CD8-positive, alpha-beta memory T cell (primary cell): ENCODE measurements around the gene TMEM69. TPM values are rescaled to one million over a fixed set of nuclear protein-coding genes. Genes with fewer than 3 reads are reported as not detected.
A peak's percentile ranks its signal among the peaks of the same experiment; 100 is the strongest.
"Not testable (repeated sequence)": the region's sequence is repeated elsewhere in the genome, so short reads cannot be mapped to it uniquely, and the experiment has no call there.

Source experiments
- CTCF ChIA-PET: fragments of 350-600 bp; sonication (Branson Sonifier 250); formaldehyde crosslinking; loops from one replicate; lab custom pipeline; 2021; ENCODE audit warnings: antibody characterized with exemption; lab: Charles Lee
- POLR2A ChIA-PET: fragments of 350-600 bp; sonication (Branson Sonifier 250); formaldehyde crosslinking; loops from one replicate; lab custom pipeline; 2021; ENCODE audit warnings: antibody characterized with exemption; lab: Charles Lee
- DNase-seq, 5 donors: peaks; one replicate each; pipeline versions ENCODE4 v3.0.0 to v3.0.0-alpha.2; 2020 to 2022; ENCODE audit warnings: mixed read lengths in 1 of 5
- H3K27ac ChIP-seq: one replicate; pipeline ENCODE4 v1.7.0; 2013; ENCODE audit warnings: low read depth, mild to moderate bottlenecking, low read length, moderate library complexity
- H3K27me3 ChIP-seq: 2 replicates; pipeline ENCODE4 v1.7.0; 2013; ENCODE audit warnings: low read length, mild to moderate bottlenecking; ENCODE audit not compliant: insufficient read depth, poor library complexity, severe bottlenecking
- H3K36me3 ChIP-seq: 2 replicates; pipeline ENCODE4 v1.7.0; 2013; ENCODE audit warnings: mild to moderate bottlenecking, low read length, moderate library complexity; ENCODE audit not compliant: insufficient read depth
- H3K4me1 ChIP-seq: 2 replicates; pipeline ENCODE4 v1.7.0; 2013; ENCODE audit warnings: mild to moderate bottlenecking, low read length, moderate library complexity; ENCODE audit not compliant: insufficient read depth
- H3K4me3 ChIP-seq: 2 replicates; pipeline ENCODE4 v1.7.0; 2013; ENCODE audit warnings: mild to moderate bottlenecking, low read length
- H3K9me3 ChIP-seq: 2 replicates; pipeline ENCODE4 v1.7.0; 2013; ENCODE audit warnings: mild to moderate bottlenecking, low read length
- H3K27ac Mint-ChIP-seq, 8 donors: one replicate each; pipeline ENCODE4 v1.8.0; 2020 to 2021; ENCODE audit warnings: mixed read lengths in 8 of 8, mild to moderate bottlenecking in 6 of 8, inconsistent platforms in 3 of 8, moderate library complexity in 3 of 8
- H3K27me3 Mint-ChIP-seq, 2 donors: one replicate each; pipeline ENCODE4 v1.8.0; 2020 to 2021; ENCODE audit warnings: mixed read lengths in 2 of 2, mild to moderate bottlenecking in 1 of 2, moderate library complexity in 1 of 2
- H3K36me3 Mint-ChIP-seq, 3 donors: one replicate each; pipeline ENCODE4 v1.8.0; 2020 to 2021; ENCODE audit warnings: mixed read lengths in 3 of 3, inconsistent platforms in 1 of 3, mild to moderate bottlenecking in 1 of 3
- H3K4me1 Mint-ChIP-seq, 3 donors: one replicate each; pipeline ENCODE4 v1.8.0; 2020 to 2021; ENCODE audit warnings: mixed read lengths in 3 of 3, inconsistent platforms in 1 of 3, mild to moderate bottlenecking in 1 of 3
- H3K4me3 Mint-ChIP-seq, 7 donors: one replicate each; pipeline ENCODE4 v1.8.0; 2020 to 2021; ENCODE audit warnings: mixed read lengths in 7 of 7, mild to moderate bottlenecking in 6 of 7, moderate library complexity in 4 of 7, inconsistent platforms in 2 of 7
- H3K9me3 Mint-ChIP-seq, 5 donors: one replicate each; pipeline ENCODE4 v1.8.0; 2020 to 2022; ENCODE audit warnings: mixed read lengths in 5 of 5, mild to moderate bottlenecking in 3 of 5, moderate library complexity in 2 of 5, inconsistent platforms in 1 of 5
- polyA plus RNA-seq: library from polyadenylated mRNA; unstranded; fragments of 300-500 nt; fragmentation: Illumina TruSeq; gene quantifications from one replicate; pipeline ENCODE4 v1.2.3, GENCODE V29; 2021
- total RNA-seq, 2 experiments: library from RNA; stranded (reverse); gene quantifications; one replicate each; pipeline ENCODE4 v1.2.3, GENCODE V29; 2021

The TMEM69 gene
- total and polyA plus RNA-seq, 3 experiments from 2014 or later: 33.7 to 45.8 (median 45.2) TPM

GRCh38 chr1:45687014-45687753 is 797 bp upstream of the TMEM69 start:
- Histone ChIP-seq H3K27me3 (no peaks in the 10 kb centered on the region), H3K4me1 (peaks cover 48% of the 10 kb centered on the region), H3K4me3 (peak overlapping the region; percentile 85), H3K27ac (peak overlapping the region; percentile 94), H3K9me3 (no peaks in the 10 kb centered on the region), H3K36me3 (no peaks in the 10 kb centered on the region)
- Mint-ChIP-seq H3K4me3 (peak overlapping the region; percentile 98 to 100 (median 100)), H3K36me3 (peaks cover 0 to 43% (median 4%) of the 10 kb centered on the region in 3 donors), H3K4me1 (peaks cover 42 to 67% (median 55%) of the 10 kb centered on the region in 3 donors), H3K9me3 (no peaks in the 10 kb centered on the region), H3K27me3 (peaks cover 0 to 7% of the 10 kb centered on the region in 2 donors), H3K27ac (peak overlapping the region; percentile 98 to 100 (median 99))
- ChIA-PET POLR2A (interaction anchor here (0.5 to 1.7 kb wide), 9 partner anchors 8 to 877 kb away, joined by 3 to 11 read pairs (median 4); partner anchors contain the start of genes IPP, MUTYH, NASP and PRDX1), CTCF (no interaction called here)
- DNase-seq: peak; percentile 95 to 99 (median 97)

- H3K9me3 Mint-ChIP-seq, CTCF ChIA-PET, H3K9me3 ChIP-seq, H3K27me3 ChIP-seq, H3K4me1 ChIP-seq, H3K4me3 Mint-ChIP-seq, H3K27ac ChIP-seq, H3K4me3 ChIP-seq, POLR2A ChIA-PET, DNase-seq, H3K27me3 Mint-ChIP-seq: not testable (repeated sequence)
- H3K4me1 Mint-ChIP-seq: peaks cover 5 to 18% (median 13%) of the 10 kb centered on the region in 3 donors
- peaks cover 29% of the 10 kb centered on the region for H3K36me3 ChIP-seq
- H3K36me3 Mint-ChIP-seq: peaks cover 0 to 60% (median 8%) of the 10 kb centered on the region in 3 donors
- H3K27ac Mint-ChIP-seq: peak overlapping the region in 2 of 8 donors; percentile 36 to 74
These were observed 5.8 kb downstream of the TMEM69 start for GRCh38 chr1:45693811-45694210.

- no peaks in the 10 kb centered on the region for H3K27me3 Mint-ChIP-seq
- H3K4me1 Mint-ChIP-seq: peaks cover 1 to 12% (median 10%) of the 10 kb centered on the region in 3 donors
- H3K36me3 Mint-ChIP-seq: peaks cover 0 to 64% (median 8%) of the 10 kb centered on the region in 3 donors
- H3K27me3 ChIP-seq: no peaks in the 10 kb centered on the region
- H3K27ac ChIP-seq: no peak overlapping the region
- CTCF ChIA-PET: interaction anchor here (1.3 kb wide), 1 partner anchor 9 kb away, joined by 3 read pairs; the partner anchor contains the start of gene GPBP1L1
- POLR2A ChIA-PET: interaction anchor here (0.8 kb wide), 1 partner anchor 9 kb away, joined by 3 read pairs; the partner anchor contains the start of gene GPBP1L1
- peak overlapping the region in 2 of 8 donors; percentile 35 to 41 for H3K27ac Mint-ChIP-seq
- DNase-seq: no peak
- H3K4me3 Mint-ChIP-seq: no peak overlapping the region
- peaks cover 29% of the 10 kb centered on the region for H3K36me3 ChIP-seq
- H3K4me1 ChIP-seq: no peaks in the 10 kb centered on the region
- no peak overlapping the region for H3K4me3 ChIP-seq
- H3K9me3 ChIP-seq: no peaks in the 10 kb centered on the region
- H3K9me3 Mint-ChIP-seq: no peaks in the 10 kb centered on the region
These were observed 6.8 kb downstream of the TMEM69 start for GRCh38 chr1:45694823-45695222.

- peak overlapping the region in 1 of 8 donors; percentile 52 for H3K27ac Mint-ChIP-seq
These were observed 16.7 kb downstream of the TMEM69 start for GRCh38 chr1:45704637-45705036.

GRCh38 chr1:45713711-45714110 is 25.7 kb downstream of the TMEM69 start:
- Histone ChIP-seq H3K9me3 (no peaks in the 10 kb centered on the region), H3K27me3 (no peaks in the 10 kb centered on the region), H3K36me3 (peaks cover 3% of the 10 kb centered on the region), H3K4me1 (no peaks in the 10 kb centered on the region), H3K4me3 (no peak overlapping the region), H3K27ac (no peak overlapping the region)
- ChIA-PET POLR2A (no interaction called here), CTCF (no interaction called here)
- Mint-ChIP-seq H3K9me3 (no peaks in the 10 kb centered on the region), H3K27ac (no peak overlapping the region), H3K27me3 (no peaks in the 10 kb centered on the region), H3K36me3 (peaks cover 4 to 54% (median 8%) of the 10 kb centered on the region in 3 donors), H3K4me1 (no peaks in the 10 kb centered on the region), H3K4me3 (no peak overlapping the region)
- DNase-seq: no peak

More at GRCh38 chr1:45704637-45705036, 16.7 kb downstream of the TMEM69 start:
- no peaks in the 10 kb centered on the region for H3K27me3 ChIP-seq
- no peaks in the 10 kb centered on the region for H3K9me3 ChIP-seq
- ChIA-PET POLR2A (no interaction called here), CTCF (no interaction called here)
- no peaks in the 10 kb centered on the region for H3K4me1 ChIP-seq
- no peak for DNase-seq
- no peak overlapping the region for H3K4me3 Mint-ChIP-seq
- H3K27ac ChIP-seq: no peak overlapping the region
- peaks cover 3 to 6% (median 6%) of the 10 kb centered on the region in 5 donors for H3K9me3 Mint-ChIP-seq
- H3K4me1 Mint-ChIP-seq: peaks cover 0 to 1% (median 0%) of the 10 kb centered on the region in 3 donors
- no peak overlapping the region for H3K4me3 ChIP-seq
- H3K36me3 ChIP-seq: no peaks in the 10 kb centered on the region
- H3K36me3 Mint-ChIP-seq: peaks cover 13 to 40% (median 14%) of the 10 kb centered on the region in 3 donors
- no peaks in the 10 kb centered on the region for H3K27me3 Mint-ChIP-seq

- no peak overlapping the region for H3K27ac ChIP-seq
- no peaks in the 10 kb centered on the region for H3K4me1 ChIP-seq
- no peak for DNase-seq
- H3K27ac Mint-ChIP-seq: peak overlapping the region in 1 of 8 donors; percentile 12
- H3K36me3 ChIP-seq: peaks cover 3% of the 10 kb centered on the region
- no peaks in the 10 kb centered on the region for H3K9me3 Mint-ChIP-seq
- H3K27me3 ChIP-seq: no peaks in the 10 kb centered on the region
- no peaks in the 10 kb centered on the region for H3K4me1 Mint-ChIP-seq
- peaks cover 2 to 60% (median 8%) of the 10 kb centered on the region in 3 donors for H3K36me3 Mint-ChIP-seq
- H3K27me3 Mint-ChIP-seq: no peaks in the 10 kb centered on the region
- no peak overlapping the region for H3K4me3 ChIP-seq
- H3K9me3 ChIP-seq: no peaks in the 10 kb centered on the region
- POLR2A ChIA-PET: no interaction called here
- H3K4me3 Mint-ChIP-seq: no peak overlapping the region
- CTCF ChIA-PET: no interaction called here
These were observed 28.7 kb downstream of the TMEM69 start for GRCh38 chr1:45716700-45717099.

- DNase-seq, POLR2A ChIA-PET, H3K4me3 Mint-ChIP-seq, H3K36me3 ChIP-seq, H3K9me3 Mint-ChIP-seq, H3K9me3 ChIP-seq, H3K4me1 ChIP-seq, CTCF ChIA-PET, H3K4me3 ChIP-seq, H3K27me3 Mint-ChIP-seq, H3K4me1 Mint-ChIP-seq, H3K27ac Mint-ChIP-seq, H3K27ac ChIP-seq, H3K27me3 ChIP-seq: not testable (repeated sequence)
- H3K36me3 Mint-ChIP-seq: peaks cover 0 to 55% (median 6%) of the 10 kb centered on the region in 3 donors
These were observed 29.4 kb downstream of the TMEM69 start for GRCh38 chr1:45717386-45717785.

GRCh38 chr1:45718289-45718688 is 30.3 kb downstream of the TMEM69 start:
- no peaks in the 10 kb centered on the region for H3K27me3 Mint-ChIP-seq
- H3K27ac Mint-ChIP-seq: peak overlapping the region in 1 of 8 donors; percentile 22
- POLR2A ChIA-PET: no interaction called here
- no peak for DNase-seq
- Histone ChIP-seq H3K36me3 (peaks cover 3% of the 10 kb centered on the region), H3K27ac (no peak overlapping the region), H3K9me3 (no peaks in the 10 kb centered on the region), H3K4me1 (no peaks in the 10 kb centered on the region), H3K27me3 (no peaks in the 10 kb centered on the region), H3K4me3 (no peak overlapping the region)
- CTCF ChIA-PET: no interaction called here
- H3K4me3 Mint-ChIP-seq: no peak overlapping the region
- H3K9me3 Mint-ChIP-seq: no peaks in the 10 kb centered on the region
- H3K36me3 Mint-ChIP-seq: peaks cover 0 to 59% (median 10%) of the 10 kb centered on the region in 3 donors
- no peaks in the 10 kb centered on the region for H3K4me1 Mint-ChIP-seq
